ENCODE measurements around the gene LSAMP.
A peak's percentile ranks its signal among the peaks of the same experiment; 100 is the strongest.

Gene LSAMP

DNA sequence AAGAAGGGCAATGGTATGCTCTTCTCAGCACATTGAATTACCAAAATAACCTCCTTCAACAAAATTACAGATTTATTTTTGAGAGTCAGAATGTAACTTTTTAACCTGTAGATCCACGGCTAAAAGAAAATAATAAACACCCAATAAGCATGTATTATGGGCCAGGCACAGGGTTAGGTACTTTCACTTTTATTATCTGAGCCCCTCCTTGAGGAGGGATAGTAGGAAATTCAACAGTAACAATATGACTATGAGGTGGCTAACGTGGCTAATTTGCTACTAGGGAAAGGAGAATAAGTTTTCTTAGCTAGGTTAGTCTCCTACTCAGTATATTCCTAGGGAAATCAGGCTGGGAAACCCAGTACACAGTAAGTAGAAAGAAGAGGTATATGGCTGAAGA lies 515.1 kb downstream of the LSAMP start:
- DNase-seq = no peak

- DNase-seq = no peak
Measured at GRCh38 chr3:115928376-115928775, 516.9 kb downstream of the LSAMP start.

GRCh38 chr3:115927197-115927596 lies 518.1 kb downstream of the LSAMP start:
- DNase-seq = no peak

GRCh38 chr3:115922681-115923347 lies 522.5 kb downstream of the LSAMP start:
- DNase-seq = peak in 1 of 3 experiments; percentile 22

DNA sequence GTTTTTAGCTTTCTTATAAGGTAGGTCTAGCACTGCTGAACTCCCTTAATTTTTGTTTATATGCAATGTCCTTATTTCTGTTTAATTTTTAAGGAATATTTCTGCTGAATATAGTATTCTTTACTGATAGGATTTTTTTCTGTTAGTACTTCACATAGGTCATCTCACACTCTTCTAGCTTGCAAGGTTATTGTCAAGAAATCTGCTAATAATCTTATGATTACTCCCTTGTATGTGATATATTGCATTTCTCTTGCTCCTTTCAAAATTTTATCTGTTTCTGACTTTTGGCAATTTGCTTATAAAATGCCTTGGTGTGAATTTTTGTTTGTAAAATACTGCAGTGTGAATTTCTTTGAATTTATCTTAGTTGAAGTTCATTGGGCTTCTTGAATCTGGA lies 523.6 kb downstream of the LSAMP start:
- no peak for DNase-seq

DNA sequence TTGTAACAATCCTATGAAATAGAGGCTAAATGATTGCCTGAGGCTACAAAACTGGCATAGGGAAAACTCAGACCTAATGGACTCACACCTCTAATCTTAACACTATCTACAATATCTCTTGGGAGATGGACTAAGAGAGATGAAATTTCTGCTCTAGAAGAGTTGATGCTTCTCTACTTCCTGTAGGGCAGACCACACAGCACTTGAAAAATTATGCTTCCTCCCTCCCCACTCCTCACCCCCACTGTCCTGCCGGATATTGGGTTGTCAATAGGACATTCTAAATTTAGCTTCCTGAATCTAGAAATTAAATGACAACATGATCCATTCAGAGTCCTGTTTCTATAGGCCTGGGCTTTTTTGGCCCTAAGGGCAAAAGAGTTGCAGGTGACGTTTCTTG lies 526.4 kb downstream of the LSAMP start:
- DNase-seq = peak in 1 of 3 experiments; percentile 6

GRCh38 chr3:115916866-115917265 lies 528.4 kb downstream of the LSAMP start:
- no peak for DNase-seq

DNA sequence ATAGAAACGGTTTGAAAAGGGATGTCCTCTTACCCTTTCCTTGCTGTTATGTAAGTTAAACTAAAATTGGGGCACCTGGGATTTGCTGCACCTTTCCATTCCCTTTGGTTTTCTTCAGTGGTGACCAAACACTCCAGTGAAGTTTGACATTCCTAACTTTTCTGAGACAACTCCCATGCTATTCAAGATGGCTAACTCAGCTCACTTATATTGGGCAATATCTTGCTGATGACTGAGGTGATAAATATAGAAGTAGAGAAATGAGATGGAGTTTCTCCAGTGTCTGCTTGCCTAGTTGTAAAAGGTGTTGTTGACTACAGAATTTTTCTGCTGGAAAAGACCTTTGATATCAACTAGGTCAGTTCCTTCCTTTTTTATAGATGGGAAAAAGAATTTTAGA lies 530.2 kb downstream of the LSAMP start:
- no peak for DNase-seq

GRCh38 chr3:115913069-115913686 lies 532.1 kb downstream of the LSAMP start:
- DNase-seq = peak in 1 of 3 experiments; percentile 25

DNA sequence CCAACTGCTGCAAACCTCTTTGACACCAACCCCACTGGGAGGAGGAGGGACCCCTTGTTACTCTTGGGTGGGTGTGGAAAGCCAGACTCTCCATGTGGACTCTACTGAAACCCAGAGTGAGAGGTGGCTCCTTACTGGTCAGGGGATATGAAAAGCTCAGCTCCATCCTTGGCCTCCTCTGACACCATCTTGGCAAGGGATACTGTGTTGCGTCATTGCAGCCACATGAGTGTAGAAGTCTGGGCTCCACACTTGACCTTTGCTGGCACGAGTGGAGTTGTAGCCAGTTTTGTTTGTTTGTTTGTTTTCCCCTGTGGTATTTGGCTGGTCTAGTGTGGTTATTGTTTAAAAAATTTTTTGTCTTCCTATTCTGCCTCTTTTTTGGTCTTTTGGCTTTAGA lies 532.9 kb downstream of the LSAMP start:
- DNase-seq = no peak

- DNase-seq = no peak
Measured at GRCh38 chr3:115905871-115906270, 539.4 kb downstream of the LSAMP start.

- DNase-seq = no peak
Measured at GRCh38 chr3:115903843-115904242, 541.4 kb downstream of the LSAMP start.

- no peak for DNase-seq
Measured at GRCh38 chr3:115901008-115901407, 544.3 kb downstream of the LSAMP start.

- no peak for DNase-seq
Measured at GRCh38 chr3:115899535-115899934, 545.8 kb downstream of the LSAMP start.

- no peak for DNase-seq
Measured at GRCh38 chr3:115898656-115899410, 546.5 kb downstream of the LSAMP start.

GRCh38 chr3:115891006-115891636 lies 554.2 kb downstream of the LSAMP start:
- DNase-seq = no peak

DNA sequence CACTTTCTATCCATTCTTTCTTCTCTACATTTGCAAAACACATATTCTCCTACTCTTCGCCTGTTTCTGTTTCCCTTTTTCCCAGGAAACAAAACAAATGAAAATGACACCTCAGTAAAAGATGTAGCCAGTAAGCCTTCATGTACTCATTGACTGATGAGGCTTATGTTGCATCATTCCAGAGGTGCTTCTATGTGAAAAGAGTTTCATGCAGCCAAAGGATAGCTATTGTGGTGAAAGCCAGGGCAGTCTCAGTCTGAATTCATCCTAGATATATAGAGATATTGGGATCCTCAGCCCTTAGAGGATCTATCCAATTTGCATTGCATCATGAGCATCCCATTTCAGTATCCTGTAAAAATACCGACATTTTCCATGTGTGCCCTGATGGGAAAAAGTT lies 554.7 kb downstream of the LSAMP start:
- no peak for DNase-seq

DNA sequence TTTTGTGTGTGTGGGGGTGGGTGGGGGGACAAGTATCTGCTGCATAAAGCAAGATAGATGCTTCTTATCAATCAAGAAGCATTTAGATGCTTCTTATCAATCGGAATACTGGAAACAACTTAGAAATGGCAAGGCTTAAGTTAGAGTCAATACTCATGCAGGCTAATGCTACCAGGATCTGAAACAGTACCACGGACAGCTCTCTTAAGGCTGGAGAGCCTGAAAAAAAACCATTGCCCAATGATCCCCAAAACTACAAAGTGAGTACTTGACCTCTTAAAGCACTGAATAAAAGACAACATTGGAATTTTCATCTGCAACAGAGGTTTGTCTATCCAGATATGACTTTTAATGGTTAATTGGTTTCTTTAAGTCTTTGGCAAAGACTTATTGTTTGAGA lies 559.7 kb downstream of the LSAMP start:
- DNase-seq = no peak

DNA sequence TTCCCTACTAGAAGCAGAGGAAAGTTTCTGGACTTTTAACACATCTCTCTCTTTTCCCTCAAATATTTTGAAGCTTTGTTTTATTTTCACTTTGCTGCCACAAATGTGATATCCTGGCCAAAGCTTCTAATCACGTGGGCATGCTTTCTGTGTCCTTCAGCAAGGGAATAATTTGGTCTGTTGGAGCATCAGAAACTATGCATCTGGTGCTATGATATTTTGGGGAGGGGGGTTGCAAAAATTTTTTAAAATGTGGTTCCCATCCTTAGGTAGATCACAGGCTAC lies 567.7 kb downstream of the LSAMP start:
- no peak for DNase-seq

DNA sequence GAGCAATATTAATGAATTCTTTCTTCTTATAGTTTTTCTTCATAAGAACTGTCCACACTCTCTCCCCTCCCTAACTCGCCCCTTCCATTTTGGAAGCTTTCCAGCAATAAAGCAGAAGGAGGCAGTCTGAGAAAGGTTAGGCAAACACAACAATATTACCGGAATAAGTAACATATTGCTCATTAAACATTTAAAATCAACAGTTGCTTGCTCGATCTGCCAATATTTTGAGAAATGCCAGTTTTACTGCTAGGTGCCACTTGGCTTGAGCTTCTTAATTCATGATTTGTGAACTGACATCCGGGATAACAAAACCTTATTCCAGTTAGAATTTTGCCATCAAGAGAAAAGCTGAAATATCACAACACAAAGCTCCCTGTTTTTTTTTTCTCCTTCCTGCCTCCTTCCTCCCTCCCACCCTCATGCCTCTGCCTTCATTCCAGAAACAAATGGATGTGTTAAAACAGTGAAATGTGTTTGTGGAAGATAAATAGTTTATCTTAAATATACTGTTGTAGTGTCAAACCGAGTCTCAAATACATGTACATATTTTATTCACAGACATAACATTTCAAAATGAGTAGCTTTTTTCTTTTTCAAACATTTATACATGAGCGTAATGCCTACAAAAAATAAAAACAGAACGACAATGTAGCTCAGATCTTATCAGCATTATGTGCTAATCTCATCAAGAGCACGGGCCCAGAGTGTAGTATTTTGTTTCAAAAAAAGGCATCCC lies 568.2 kb downstream of the LSAMP start:
- peak in 1 of 3 experiments; percentile 3 for DNase-seq

GRCh38 chr3:115875460-115875859 lies 569.8 kb downstream of the LSAMP start:
- DNase-seq = no peak

DNA sequence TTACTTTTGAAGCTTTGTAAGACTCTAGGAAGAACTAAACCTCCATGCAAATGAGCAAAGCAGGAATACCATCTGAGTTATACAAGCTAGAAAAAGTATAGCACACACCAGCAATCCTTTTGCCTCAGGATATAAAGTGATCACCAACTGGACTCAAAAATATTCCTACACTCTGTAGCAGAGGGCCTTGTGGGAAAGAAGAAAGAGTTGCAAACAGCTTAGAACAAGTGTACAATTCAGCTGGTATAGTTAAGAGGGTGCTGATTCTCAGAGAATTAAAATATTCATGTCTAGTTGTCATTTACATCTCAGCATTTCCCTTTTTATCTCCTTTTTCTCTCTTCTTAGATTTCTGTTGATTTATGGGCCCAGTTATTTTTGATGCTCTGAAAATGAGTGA lies 573.6 kb downstream of the LSAMP start:
- no peak for DNase-seq

- DNase-seq = no peak
Measured at GRCh38 chr3:115864911-115865310, 580.4 kb downstream of the LSAMP start.

Measured in NCI-H1417 (cell line).